HUDEP-2 (cell line): Measurements from ENCODE around the gene ABCC2.
"Not testable (repeated sequence)": the region's sequence is repeated elsewhere in the genome, so short reads cannot be mapped to it uniquely, and the experiment has no call there.

Source experiments
- DNase-seq, 76 experiments: peaks; one replicate each; lab custom pipeline; 2025; ENCODE audit not compliant: unreplicated experiment in 76 of 76; lab: John Stamatoyannopoulos, UW

The ABCC2 gene

DNA sequence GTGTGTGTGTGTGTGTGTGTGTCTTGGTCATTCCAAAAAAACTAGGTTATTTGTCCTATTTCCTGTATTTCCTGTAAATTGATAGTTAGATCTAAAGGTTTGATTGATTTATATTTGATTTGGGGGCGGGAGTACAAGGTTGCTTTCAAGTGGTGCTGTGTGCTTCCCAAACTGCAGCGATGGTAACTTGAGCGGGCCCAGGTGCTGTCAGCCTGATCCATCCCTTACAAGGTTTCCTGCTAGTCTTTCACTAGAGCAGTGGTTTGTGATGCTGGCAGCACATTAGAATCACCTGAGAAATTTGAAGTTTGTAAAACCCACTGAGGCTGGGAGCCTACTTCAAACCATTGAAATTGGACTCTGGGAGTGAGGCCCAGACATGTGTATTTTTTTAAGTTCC, 23.7 kb downstream of the ABCC2 start:
- no peak for DNase-seq

DNA sequence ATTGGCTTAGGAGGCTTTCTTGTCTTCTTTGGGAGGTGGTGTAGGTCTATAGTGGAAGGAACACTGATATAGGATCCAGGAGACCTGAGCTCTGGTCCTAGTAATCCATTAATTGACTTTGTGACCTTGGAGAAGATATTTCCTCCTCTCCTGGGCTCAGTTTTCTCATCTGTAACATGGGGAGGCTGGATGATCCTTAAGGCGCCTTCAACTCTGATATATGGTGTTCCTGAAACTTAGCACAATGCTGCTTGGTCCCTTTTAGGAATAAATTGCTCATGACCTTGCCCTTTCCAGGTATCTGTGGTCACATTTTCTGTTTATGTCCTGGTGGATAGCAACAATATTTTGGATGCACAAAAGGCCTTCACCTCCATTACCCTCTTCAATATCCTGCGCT, 25.3 kb downstream of the ABCC2 start:
- no peak for DNase-seq

DNA sequence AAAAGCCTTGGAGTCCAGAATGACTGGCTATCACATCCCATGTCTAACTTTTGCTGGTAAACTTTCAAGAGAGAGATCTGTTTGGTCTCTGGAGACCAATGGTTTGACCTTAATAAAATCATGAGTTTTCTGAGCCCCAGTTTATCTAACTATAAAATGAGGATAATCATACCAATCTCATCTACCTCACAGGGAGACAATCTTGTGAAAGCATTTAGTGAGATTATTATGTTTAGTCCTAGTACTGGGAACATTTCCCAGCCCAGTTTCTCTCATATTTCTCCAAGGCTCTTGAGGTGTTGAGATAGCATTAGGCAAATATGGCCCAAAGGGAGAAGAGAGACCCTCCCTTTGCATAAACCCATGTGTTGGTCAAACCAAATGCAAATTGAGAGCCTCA, 25.8 kb downstream of the ABCC2 start:
- no peak for DNase-seq

DNA sequence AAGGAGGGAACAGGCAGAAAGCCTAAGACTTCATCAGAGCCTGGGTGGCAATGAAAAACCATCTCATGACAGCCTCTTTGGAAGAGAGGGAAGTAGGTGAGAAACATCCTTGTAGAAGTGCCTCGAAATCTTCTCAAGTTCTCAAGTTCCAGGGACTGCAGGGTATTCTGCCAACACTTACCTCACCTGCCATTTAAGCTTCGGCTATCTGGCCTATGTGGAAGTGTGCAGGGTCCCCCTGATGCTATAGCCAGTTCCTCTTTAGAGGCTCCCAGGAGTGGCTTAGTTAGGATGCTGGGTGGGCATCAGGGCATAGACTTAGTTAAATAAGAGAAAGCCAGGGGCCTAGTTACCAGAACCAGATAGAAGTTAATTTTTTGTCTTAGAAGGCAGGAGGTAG, 27.0 kb downstream of the ABCC2 start:
- no peak for DNase-seq

DNA sequence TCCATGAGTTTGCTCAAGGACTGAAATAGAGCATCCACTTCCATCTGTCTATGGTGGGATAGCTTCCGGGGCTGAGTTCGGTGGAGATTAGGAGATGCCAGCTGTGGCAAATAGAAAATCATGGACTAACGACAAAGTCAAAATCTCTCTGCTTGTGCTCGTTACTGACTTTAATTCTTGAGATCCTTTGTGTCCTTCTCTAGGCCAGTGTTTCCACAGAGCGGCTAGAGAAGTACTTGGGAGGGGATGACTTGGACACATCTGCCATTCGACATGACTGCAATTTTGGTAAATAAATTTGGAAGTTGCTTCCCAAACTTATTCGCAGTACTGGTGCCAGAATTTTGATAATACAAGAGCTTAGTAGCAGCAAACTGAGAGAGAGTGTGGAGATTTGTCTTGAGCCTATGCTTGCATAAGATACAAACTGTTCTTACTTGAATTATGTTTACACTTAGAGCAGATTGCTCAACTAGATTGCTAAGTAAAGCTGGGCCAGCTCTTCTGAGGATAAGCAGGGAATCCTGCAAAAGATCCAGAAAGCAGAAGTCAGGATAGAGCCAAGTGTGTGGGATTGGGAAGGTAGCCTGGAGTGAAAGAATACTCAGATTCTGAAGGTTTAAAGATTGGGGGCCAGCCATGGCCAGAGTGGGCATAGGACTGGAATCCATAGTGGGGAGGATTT, 27.6 kb downstream of the ABCC2 start:
- no peak for DNase-seq

DNA sequence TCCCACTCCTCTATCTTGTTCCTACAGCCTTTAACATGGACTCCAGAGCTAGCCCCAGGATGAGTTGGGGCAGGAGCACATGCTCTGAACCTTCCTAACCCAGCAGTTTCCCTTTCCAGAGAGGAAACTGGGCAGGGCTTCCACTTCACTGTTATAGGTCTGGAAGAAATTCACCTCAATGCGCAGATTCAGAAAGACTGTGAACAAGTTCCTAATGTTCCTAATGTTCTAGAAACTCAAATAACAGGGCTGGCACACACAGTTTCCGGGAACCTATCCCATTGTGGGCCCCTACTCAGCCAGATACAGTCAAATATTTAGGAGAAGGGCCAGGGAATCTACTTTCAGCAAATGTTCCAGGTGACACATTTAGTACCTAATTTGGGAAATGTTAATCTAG, 29.7 kb downstream of the ABCC2 start:
- DNase-seq, result no peak

DNA sequence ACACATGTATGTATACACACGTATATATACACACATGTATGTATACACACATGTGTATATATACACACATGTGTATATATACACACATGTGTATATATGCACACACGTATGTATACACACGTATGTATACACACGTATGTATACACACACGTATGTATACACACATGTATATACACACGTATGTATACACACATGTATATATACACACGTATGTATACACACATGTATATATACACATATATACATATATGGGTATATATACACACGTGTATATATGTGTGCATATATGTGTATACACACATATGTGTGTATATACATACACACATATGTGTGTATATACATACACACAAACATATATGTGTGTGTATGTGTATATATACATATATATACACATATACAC, 31.7 kb downstream of the ABCC2 start:
- no peak for DNase-seq

DNA sequence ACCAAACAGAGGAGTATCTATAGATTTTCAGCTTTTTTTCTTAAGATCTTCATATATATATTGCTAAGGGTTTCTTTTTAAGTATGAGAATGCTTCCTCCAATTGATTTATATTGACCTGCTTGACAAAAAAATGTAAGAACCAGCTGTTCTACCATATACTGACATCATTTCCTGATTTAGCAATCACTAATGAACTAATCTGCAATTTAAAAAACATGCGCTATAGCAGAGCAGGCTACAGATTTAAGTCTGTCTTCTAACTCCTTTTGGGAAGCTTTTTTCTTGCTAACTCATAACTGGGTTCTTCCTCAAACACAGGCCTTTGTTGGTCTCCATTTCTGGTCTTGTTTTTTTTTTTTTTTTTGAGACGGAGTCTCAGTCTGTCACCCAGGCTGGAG, 33.2 kb downstream of the ABCC2 start:
- DNase-seq, result no peak

DNA sequence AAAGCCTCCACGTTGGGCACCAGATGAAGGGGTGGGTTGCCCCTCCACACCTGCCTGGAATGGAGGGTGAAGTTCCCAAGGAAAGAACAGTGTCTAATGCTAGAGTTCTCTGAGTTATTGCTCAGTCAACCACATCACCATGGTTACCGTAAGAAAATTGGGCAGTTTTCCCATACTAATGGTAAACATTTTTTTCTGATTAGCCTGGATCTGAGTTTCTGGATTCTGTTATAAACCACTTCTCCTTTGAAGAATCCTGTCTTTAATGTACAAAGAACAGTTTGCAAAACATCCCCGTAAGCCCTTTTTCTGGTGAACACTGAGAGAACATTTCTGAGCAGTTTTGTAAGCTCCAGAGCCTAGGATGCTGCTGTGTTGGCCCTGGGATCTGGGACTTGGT, 45.5 kb downstream of the ABCC2 start:
- DNase-seq, result no peak

DNA sequence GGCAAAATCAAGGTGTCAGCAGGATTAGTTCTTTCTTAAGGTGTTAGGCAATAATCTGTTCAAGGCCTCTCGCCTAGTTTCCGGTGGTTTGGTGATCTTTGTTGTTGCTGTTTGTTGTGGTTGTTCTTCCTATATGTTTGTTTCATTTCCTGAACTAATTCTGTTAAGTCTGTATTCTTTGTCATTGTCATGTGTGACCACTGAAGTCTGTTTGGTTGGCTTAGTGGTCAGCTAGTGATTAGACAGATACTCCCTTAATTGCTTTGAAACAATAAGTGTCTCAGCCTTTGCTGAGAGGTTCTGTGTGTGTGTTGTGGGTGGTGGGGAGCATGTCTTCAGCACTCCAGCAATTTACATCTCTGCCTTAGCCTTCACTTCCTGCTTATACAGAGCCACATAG, 46.0 kb downstream of the ABCC2 start:
- no peak for DNase-seq

DNA sequence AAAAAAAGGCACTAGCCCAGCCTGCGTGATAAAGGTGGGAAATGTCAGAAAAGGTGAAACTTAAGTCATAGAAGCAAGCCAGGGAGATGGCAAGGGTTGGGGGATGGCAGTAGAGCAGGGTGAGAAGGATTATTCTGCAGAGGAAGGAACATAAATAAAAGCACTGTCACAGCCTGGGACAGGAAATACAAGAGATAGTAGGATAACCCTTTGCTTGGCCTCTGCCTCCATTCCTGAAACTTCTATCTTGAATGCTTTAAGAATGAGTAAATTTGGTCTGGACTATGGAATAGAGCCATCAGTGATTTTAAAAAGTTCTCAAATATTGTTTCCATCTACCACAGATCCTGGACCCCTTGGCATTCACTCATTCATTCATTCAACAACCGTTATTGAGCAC, 50.0 kb downstream of the ABCC2 start:
- DNase-seq, result no peak

DNA sequence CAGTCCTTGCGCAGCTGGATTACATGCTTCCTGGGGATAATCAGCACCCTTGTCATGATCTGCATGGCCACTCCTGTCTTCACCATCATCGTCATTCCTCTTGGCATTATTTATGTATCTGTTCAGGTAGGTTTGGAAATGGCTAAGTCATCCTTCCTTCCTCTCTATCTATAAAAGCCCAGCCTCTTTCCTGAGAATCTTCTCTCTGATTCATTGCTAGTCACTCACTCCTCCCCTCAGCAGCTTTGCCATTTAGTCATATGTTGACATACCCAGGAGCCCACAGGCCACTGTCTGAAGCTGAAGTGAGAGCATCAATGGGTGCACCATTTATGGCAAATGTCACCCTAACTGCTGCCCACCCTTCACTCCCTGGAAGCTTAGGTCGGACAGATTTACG, 52.0 kb downstream of the ABCC2 start:
- DNase-seq, result no peak

DNA sequence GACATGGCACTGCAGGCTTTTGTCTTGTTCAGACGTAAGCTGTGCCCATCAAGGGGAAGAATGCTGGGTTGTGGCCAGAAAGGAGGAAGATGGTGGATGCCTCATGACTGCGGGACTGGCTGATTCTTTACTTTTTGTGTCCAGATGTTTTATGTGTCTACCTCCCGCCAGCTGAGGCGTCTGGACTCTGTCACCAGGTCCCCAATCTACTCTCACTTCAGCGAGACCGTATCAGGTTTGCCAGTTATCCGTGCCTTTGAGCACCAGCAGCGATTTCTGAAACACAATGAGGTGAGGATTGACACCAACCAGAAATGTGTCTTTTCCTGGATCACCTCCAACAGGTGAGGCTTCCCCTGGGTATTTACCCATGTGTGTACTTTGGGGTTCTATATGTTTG, 53.5 kb downstream of the ABCC2 start:
- no peak for DNase-seq

DNA sequence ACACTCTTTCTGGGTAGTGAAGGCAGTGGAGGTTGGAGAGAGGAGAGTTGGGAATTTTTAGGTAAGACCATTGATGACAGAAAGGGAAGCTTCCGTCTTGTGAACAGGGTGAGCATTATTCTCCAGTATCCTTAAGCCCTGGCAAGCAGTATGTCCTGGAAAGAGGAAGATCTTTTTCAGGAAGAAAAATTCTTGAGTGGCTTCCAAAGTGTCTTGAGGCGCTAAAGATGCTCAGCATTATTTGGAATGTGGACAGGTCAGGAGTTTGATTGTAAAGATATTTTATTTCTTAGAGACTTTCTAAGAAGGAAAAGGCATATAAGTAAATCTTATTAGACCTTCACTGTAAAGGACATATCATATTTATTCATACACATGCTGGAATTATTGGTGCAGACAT, 54.3 kb downstream of the ABCC2 start:
- DNase-seq, result no peak

DNA sequence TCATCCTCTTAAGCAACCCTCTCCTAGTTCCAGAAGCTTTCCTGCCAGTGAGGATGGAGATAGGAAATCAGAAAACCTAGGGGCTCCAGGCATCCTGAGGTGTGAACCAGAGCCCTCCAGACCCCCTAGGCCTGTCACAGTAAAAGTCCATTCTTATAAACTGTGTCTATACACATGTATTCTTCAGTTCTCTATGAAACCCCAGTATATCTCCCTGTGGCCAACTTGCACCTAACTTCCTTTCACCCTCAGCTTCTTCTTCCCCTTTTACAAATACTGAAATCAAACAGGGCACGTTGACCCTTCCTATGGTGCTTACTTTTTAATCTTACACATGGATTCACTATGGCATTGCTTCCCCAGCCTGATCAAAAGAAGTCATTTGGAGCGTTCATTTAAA, 58.4 kb downstream of the ABCC2 start:
- not testable (repeated sequence) for DNase-seq

DNA sequence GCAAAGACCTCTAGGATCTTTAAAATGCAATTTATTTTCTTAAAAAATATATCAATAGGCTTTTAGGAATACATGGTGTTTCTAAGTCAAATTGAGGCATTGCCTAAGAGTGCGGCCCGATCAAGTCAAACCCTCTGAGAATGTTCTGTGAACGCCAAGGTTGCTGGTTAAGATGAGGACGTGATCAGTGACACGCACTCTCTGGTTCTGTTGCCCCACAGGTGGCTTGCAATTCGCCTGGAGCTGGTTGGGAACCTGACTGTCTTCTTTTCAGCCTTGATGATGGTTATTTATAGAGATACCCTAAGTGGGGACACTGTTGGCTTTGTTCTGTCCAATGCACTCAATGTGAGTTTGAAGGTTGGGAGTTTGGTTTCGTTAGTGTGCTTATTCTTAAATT, 59.3 kb downstream of the ABCC2 start:
- no peak for DNase-seq

DNA sequence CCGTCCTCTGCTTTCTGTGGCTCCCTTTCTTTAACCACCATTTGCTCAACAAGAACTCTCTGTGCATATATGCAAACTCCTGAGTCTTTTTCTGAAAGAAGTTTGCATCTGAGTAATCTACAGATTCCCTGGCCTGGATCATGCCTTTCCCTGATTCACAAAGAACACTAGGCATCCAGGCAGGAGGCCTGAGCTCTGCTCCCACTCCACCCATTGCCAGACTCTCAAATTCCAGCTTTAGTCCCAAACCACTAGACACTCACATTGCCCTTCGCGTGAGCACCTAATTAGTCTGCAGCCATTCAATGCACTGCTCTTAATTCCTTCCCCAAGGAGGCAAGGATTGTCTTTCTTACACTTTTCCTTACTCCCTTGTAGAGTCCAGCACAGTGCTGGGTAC, 60.9 kb downstream of the ABCC2 start:
- no peak for DNase-seq

DNA sequence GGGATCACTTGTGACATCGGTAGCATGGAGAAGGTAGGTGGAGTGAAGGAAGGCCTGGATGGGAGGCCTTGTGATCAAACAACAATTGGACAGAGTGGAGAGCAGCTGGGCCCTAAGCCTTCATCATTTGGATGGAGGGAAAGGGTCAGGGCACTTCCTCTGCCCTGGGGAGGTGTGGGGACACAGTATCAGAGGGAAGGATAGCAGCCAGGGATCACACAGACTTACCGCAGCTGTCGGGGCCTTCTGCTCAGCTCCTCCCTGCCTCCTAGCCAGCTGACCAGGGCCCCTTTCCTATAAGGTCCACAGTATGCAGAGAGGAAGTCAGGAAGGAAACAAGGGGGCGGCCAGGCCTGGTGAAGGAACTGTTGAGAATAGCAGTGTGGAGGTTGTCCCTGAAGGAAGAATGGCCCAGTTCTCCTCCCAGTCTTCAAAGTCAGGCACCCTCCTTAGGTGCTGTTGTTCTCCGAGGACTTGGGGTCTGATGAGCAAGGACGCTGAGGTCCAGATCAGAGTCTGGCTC, 62.1 kb downstream of the ABCC2 start:
- DNase-seq, result no peak

DNA sequence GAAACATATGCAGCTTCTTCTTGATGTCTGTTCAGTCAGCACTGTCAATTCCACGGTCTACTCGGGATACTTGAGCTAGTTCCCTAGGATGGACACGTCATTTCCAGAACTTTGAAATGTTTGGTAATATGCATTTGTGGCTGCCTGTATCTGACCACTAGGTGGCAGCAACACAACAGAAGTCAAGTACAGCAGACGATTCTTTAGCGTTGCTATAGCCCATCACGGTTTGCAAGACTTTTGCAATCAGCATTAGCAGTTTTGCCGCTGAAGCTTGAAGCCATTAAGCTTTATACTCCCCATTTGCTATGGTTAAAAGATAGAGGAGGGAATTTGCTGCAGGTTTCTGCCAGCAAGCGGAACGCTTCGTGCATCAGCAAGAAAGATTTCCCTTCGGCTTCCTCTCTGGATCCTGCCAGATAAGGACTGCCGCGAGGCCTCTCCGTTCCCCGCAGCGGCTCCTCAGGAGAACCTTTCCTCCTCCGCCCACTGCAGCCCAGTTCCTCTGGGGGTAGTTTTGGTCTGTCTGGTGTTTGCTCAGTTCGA, 63.5 kb downstream of the ABCC2 start:
- peak in 58 of 76 experiments; percentile 2 to 69 (median 31) for DNase-seq

DNA sequence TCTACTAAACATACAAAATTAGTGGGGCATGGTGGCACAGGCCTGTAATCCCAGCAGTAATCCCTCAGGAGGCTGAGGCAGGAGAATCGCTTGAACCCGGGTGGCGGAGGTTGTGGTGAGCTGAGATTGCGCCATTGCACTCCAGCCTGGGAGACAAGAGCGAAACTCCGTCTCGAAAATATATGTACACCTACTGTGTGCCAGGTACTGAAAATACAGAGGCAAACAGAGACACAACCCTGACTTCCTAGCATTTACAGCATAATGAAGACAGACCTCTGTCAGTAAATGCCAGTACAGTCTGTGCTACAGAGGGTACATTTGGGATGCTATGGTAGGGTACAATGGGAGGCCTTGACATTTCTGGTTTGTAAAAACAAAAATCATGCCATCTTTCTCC, 66.6 kb downstream of the ABCC2 start:
- no peak for DNase-seq

DNA sequence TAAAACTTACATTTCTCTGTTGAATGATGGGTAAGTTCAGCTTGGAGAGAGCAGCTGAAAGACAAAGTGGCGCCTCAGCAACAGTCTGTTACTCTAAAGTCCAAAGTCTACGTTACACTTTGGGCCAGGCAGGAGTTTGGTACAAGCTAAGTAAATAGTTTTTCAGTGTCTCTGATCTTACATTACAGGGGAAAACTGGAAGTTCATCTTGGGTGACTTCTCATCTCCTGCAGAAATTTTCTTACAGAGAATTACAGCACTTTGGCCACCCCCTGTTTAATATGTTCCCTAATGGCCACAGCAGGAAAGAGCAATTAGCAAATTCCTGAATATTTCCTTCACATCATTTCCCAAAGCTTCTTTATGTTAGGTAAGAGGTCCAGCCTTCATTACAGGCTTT, 67.1 kb downstream of the ABCC2 start:
- DNase-seq, result no peak

DNA sequence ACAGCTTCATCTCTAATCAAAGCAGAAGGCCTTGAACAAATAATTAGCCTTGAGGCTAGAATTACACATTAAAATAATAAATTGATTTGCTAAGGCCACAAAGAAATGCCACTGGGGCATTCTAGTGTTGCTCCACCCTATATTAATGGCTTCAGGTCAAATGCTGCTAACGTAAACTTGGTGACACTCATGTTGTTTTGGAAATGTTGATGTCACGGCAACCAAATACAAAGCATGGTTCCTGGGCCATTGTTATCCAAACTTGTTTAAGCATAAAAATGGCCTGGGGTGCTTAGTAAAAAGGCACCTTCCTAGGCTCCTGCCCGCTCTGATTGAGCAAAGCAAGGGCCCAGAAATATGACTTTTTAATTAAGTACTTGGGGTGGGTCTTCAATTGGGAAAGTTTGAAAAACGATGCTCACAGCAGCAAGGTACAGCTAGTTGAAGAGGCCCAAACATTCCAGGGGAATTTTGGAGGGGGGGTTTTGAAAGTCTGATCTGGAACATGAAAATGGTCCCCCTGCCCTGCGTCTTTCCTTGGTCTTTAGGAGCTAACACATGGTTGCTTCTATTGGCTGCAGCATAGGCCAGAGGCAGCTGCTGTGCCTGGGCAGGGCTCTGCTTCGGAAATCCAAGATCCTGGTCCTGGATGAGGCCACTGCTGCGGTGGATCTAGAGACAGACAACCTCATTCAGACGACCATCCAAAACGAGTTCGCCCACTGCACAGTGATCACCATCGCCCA, 67.8 kb downstream of the ABCC2 start:
- no peak for DNase-seq
